Stomach (tissue), 4 donors: ENCODE results near the gene PSAT1.

Experiments
- CTCF ChIP-seq, 7 experiments: fragments of 450-650 bp in 4 of 7; fragments of 200-600 bp in 3 of 7; sonication (generic) in 3 of 7; IDR thresholded peaks; one replicate each; pipeline ENCODE4 v1.5.1; 2016 to 2019; ENCODE audit warnings: antibody characterized with exemption in 7 of 7, control low read depth in 2 of 7, mild to moderate bottlenecking in 1 of 7
- POLR2A ChIP-seq, 4 donors: fragments of 450-650 bp; IDR thresholded peaks; one replicate each; pipeline ENCODE4 v1.6.1; 2016; ENCODE audit warnings: antibody characterized with exemption in 4 of 4, control low read depth in 2 of 4, mild to moderate bottlenecking in 1 of 4, moderate library complexity in 1 of 4
- POLR2AphosphoS5 ChIP-seq, 3 donors: sonication (generic); formaldehyde crosslinking; IDR thresholded peaks; one replicate each; pipeline ENCODE4 v1.6.1; 2016; ENCODE audit warnings: antibody characterized with exemption in 3 of 3

- no peak for TF ChIP-seq CTCF (IDR thresholded peaks at IDR 0.05)
- TF ChIP-seq POLR2AphosphoS5 (IDR thresholded peaks at IDR 0.05): no peak
- TF ChIP-seq POLR2A (IDR thresholded peaks at IDR 0.05): no peak
Observed at GRCh38 chr9:78307360-78307759, 10.4 kb downstream of the PSAT1 start.
